HG03342 (cell line): ENCODE data around the gene ADAM8.
A peak's percentile ranks its signal among the peaks of the same experiment; 100 is the strongest.

Source experiments
- ATAC-seq: cut with Tn5 transposase; IDR thresholded peaks from one replicate; pipeline ENCODE4 v1.9.1; 2021; ENCODE audit warnings: mild to moderate bottlenecking, moderate library complexity; ENCODE audit not compliant: unreplicated experiment

Gene ADAM8

GRCh38 chr10:133309100-133309719 is 32.5 kb upstream of the ADAM8 start:
- ATAC-seq: peak; percentile 67

GRCh38 chr10:133308421-133309099 is 31.9 kb upstream of the ADAM8 start, which contains the start of the genes TUBGCP2 and ZNF511:
TSS of gene TUBGCP2 (minus strand) at chr10:133308872. CDS start at chr10:133302941, 5,931 bp downstream.
TSS of gene ZNF511 (plus strand) at chr10:133308914. CDS start at chr10:133308944, 30 bp downstream.
- peak; percentile 72 for ATAC-seq

GRCh38 chr10:133307776-133308420 is 31.2 kb upstream of the ADAM8 start:
- peak; percentile 40 for ATAC-seq

GRCh38 chr10:133306941-133307379 is 30.3 kb upstream of the ADAM8 start:
- ATAC-seq: no peak

GRCh38 chr10:133306097-133306476 is 29.4 kb upstream of the ADAM8 start:
- ATAC-seq: no peak

GRCh38 chr10:133303206-133303605 is 26.5 kb upstream of the ADAM8 start:
- no peak for ATAC-seq

- no peak for ATAC-seq
These were observed 25.6 kb upstream of the ADAM8 start for GRCh38 chr10:133302230-133302629.

GRCh38 chr10:133299738-133300137 is 23.1 kb upstream of the ADAM8 start:
- no peak for ATAC-seq

GRCh38 chr10:133299224-133299623 is 22.6 kb upstream of the ADAM8 start:
- no peak for ATAC-seq

GRCh38 chr10:133298466-133298865 is 21.8 kb upstream of the ADAM8 start:
- ATAC-seq: no peak

GRCh38 chr10:133297504-133297903 is 20.8 kb upstream of the ADAM8 start:
- no peak for ATAC-seq

- no peak for ATAC-seq
These were observed 19.0 kb upstream of the ADAM8 start for GRCh38 chr10:133295426-133296320.

GRCh38 chr10:133294189-133294588 is 17.5 kb upstream of the ADAM8 start:
- no peak for ATAC-seq

GRCh38 chr10:133293810-133294119 is 17.1 kb upstream of the ADAM8 start:
- ATAC-seq: no peak

- ATAC-seq: no peak
These were observed 16.5 kb upstream of the ADAM8 start for GRCh38 chr10:133292919-133293809.

- ATAC-seq: no peak
These were observed 13.1 kb upstream of the ADAM8 start for GRCh38 chr10:133289761-133290160.

- no peak for ATAC-seq
These were observed 11.3 kb upstream of the ADAM8 start for GRCh38 chr10:133287832-133288500.

GRCh38 chr10:133286366-133286765 is 9.7 kb upstream of the ADAM8 start:
- no peak for ATAC-seq

GRCh38 chr10:133285217-133285616 is 8.5 kb upstream of the ADAM8 start:
- no peak for ATAC-seq

- ATAC-seq: no peak
These were observed 7.3 kb upstream of the ADAM8 start for GRCh38 chr10:133283931-133284330.
